DOHH2 (cell line): Measurements from ENCODE around the gene ANKMY1.

Experiments used
- CTCF ChIP-seq: fragments of 200-600 bp; sonication (generic); IDR thresholded peaks from one replicate; pipeline ENCODE4 v1.5.1; 2014; ENCODE audit warnings: antibody characterized with exemption, mild to moderate bottlenecking, low read depth, low read length; ENCODE audit not compliant: poor library complexity, severe bottlenecking
- EZH2phosphoT487 ChIP-seq: fragments of 200-600 bp; sonication (generic); IDR thresholded peaks from 2 replicates; pipeline ENCODE4 v1.6.1; 2017; ENCODE audit warnings: borderline replicate concordance, mild to moderate bottlenecking, antibody characterized with exemption, low read length, moderate library complexity, mixed read lengths

GRCh38 chr2:240600451-240600961 is 42.7 kb upstream of the ANKMY1 start:
- TF ChIP-seq CTCF (no peak), EZH2phosphoT487 (no peak)
